GM12864 (cell line): ENCODE measurements around the gene KRTAP15-1.

Experiments
- DNase-seq: peaks from one replicate; pipeline ENCODE4 v3.0.0-alpha.2; 2011; ENCODE audit warnings: low read depth
- H3K4me3 ChIP-seq: 2 replicates; pipeline ENCODE4 v1.5.1; 2011; ENCODE audit warnings: mild to moderate bottlenecking, low read depth, low read length, control low read depth
- CTCF ChIP-seq: IDR thresholded peaks from 2 replicates; pipeline ENCODE4 v1.5.1; 2011; ENCODE audit warnings: low read depth, mild to moderate bottlenecking, moderate library complexity, low read length, control low read depth, inconsistent platforms; ENCODE audit errors: missing control alignments

The KRTAP15-1 gene

GRCh38 chr21:30448514-30448913, 8.4 kb downstream of the KRTAP15-1 start:
- no peak for DNase-seq
- no peak overlapping the region for H3K4me3 ChIP-seq
- TF ChIP-seq CTCF: no peak

DNA sequence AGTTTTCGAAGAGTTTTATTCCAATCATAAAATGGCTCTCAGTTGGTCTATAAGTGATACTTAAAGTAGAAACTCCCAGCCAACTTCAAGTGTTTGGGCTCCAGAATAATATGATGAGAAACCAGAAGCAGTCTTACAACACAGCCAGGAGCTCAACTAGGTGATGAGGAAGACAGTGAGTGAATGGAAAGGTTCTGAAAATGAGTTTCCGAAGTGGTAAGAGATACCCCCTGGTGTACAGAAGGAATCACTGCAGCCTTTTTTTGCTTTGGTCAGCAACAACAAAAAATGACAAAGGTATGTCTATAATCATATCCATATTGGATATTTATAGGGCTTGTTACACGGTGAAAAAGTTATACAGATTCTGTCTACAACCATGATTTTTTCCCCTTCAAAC, 23.6 kb downstream of the KRTAP15-1 start:
- TF ChIP-seq CTCF: no peak
- DNase-seq: no peak

DNA sequence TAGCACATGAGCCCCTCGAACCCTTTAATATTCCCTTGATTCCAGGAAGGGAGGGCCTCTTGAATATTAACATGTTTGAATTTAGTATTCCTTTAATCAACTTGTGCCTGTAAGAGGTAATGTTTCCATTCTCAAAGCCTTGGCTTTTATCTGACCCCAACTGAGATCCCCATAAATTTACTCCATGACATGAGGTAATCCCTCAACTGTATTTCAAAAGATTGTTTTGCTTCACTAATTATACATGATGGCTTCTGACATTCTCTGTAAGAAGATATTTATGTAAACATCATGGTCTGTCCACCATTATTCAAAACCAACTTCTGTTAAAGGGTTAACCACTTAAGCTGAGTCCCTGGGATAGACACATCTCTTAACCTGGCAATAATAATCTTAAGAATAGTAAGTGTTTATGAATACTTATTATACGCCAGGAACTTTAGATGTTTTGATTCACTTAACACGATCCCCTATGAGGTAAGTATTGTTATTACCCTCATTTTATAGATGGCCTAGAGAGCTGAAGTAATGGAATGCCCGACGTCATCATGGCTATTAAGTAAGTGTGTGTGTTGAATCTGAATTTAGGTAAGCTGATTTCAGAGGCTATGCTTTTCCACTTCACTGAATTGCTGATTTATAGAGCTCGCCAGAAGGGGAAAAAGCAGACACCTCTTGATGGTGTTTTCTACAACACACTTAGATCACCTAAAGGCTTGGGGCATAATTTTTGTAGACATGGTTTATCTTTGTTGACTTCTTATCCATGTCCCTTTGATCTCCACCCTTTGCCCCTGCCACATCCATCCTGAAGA, 29.0 kb downstream of the KRTAP15-1 start:
- TF ChIP-seq CTCF: no peak
- H3K4me3 ChIP-seq: no peak overlapping the region
- DNase-seq: no peak

More for the DNA sequence above, 23.6 kb downstream of the KRTAP15-1 start:
- no peak overlapping the region for H3K4me3 ChIP-seq

- H3K4me3 ChIP-seq: no peak overlapping the region
- no peak for DNase-seq
- TF ChIP-seq CTCF: no peak
Measured at GRCh38 chr21:30478004-30478403, 37.9 kb downstream of the KRTAP15-1 start.

GRCh38 chr21:30479259-30479658, 39.2 kb downstream of the KRTAP15-1 start:
- no peak for DNase-seq
- TF ChIP-seq CTCF: no peak
- no peak overlapping the region for H3K4me3 ChIP-seq

GRCh38 chr21:30480145-30480544, 40.1 kb downstream of the KRTAP15-1 start, which contains the start of gene KRTAP19-1:
KRTAP19-1 (minus strand) TSS chr21:30480367; CDS start chr21:30480317, 50 bp downstream.
- DNase-seq: no peak
- TF ChIP-seq CTCF: no peak
- H3K4me3 ChIP-seq: no peak within 1 kb of the TSS

GRCh38 chr21:30482130-30482529, 42.1 kb downstream of the KRTAP15-1 start:
- no peak for TF ChIP-seq CTCF
- H3K4me3 ChIP-seq: no peak overlapping the region
- DNase-seq: no peak
